Endothelial cell (in vitro differentiated cells): ENCODE data around the gene EMD. TPM values are rescaled to one million over a fixed set of nuclear protein-coding genes. Genes with fewer than 3 reads are reported as not detected.

ENCODE experiments used
- DNase-seq: peaks from one replicate; pipeline ENCODE4 v3.0.0; 2021; ENCODE audit warnings: low spot score
- H3K27ac Mint-ChIP-seq: one replicate; pipeline ENCODE4 v1.8.0; 2021; ENCODE audit warnings: mixed read lengths, inconsistent platforms; ENCODE audit not compliant: unreplicated experiment
- H3K27me3 Mint-ChIP-seq: one replicate; pipeline ENCODE4 v1.8.0; 2021; ENCODE audit warnings: mild to moderate bottlenecking, moderate library complexity, mixed read lengths, inconsistent platforms; ENCODE audit not compliant: unreplicated experiment
- H3K36me3 Mint-ChIP-seq: one replicate; pipeline ENCODE4 v1.8.0; 2021; ENCODE audit warnings: mild to moderate bottlenecking, low read depth, mixed read lengths, inconsistent platforms; ENCODE audit not compliant: unreplicated experiment
- H3K4me1 Mint-ChIP-seq: one replicate; pipeline ENCODE4 v1.8.0; 2021; ENCODE audit warnings: mild to moderate bottlenecking, mixed read lengths, inconsistent platforms; ENCODE audit not compliant: unreplicated experiment
- H3K4me3 Mint-ChIP-seq: one replicate; pipeline ENCODE4 v1.8.0; 2021; ENCODE audit warnings: mild to moderate bottlenecking, mixed read lengths, inconsistent platforms; ENCODE audit not compliant: unreplicated experiment
- H3K9me3 Mint-ChIP-seq: one replicate; pipeline ENCODE4 v1.8.0; 2021; ENCODE audit warnings: mixed read lengths, inconsistent platforms; ENCODE audit not compliant: unreplicated experiment
- total RNA-seq: library from RNA; stranded (reverse); fragmentation: NEBNext Ultra II Directional; extraction: Animal tissue kit (Norgen Biotek cat#: 25700); gene quantifications from one replicate; pipeline ENCODE4 v1.2.1, GENCODE V29; 2021; ENCODE audit not compliant: unreplicated experiment
- TF ChIP-seq, protein P1 (sequence below): fragments of 200-600 bp; sonication (generic); IDR thresholded peaks from one replicate; pipeline ENCODE4 v1.5.0; 2021; ENCODE audit warnings: antibody characterized with exemption; ENCODE audit not compliant: unreplicated experiment

EMD gene
- total RNA-seq, 1 donor from 2014 or later, result 44.7 TPM

DNA sequence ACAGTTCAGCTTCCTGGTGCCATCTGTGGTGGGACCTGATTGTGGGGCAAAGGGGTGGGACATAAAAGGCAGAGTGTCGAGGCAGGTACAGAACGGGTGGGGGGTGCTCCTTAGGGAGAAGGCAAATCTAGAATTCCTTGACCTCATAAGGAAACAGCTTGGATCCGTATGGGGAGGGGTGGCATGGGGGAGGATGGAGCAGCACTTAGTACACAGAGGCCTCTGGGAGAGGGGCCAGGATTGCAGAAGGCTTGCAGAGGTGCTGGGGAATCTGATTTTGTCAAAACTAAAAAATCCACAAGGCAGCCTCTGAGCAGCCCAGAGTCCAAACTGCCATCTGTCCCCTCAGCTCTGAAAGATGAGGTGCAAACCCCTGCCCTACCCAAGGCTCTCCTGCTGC is 2.3 kb upstream of the EMD start:
- Mint-ChIP-seq H3K27me3 (peaks cover 2% of the 10 kb centered on the region), H3K4me3 (peak overlapping the region; percentile 21), H3K4me1 (peaks cover 8% of the 10 kb centered on the region), H3K9me3 (no peaks in the 10 kb centered on the region), H3K27ac (no peak overlapping the region), H3K36me3 (no peaks in the 10 kb centered on the region)
- DNase-seq, result no peak
- TF ChIP-seq, protein P1, sequence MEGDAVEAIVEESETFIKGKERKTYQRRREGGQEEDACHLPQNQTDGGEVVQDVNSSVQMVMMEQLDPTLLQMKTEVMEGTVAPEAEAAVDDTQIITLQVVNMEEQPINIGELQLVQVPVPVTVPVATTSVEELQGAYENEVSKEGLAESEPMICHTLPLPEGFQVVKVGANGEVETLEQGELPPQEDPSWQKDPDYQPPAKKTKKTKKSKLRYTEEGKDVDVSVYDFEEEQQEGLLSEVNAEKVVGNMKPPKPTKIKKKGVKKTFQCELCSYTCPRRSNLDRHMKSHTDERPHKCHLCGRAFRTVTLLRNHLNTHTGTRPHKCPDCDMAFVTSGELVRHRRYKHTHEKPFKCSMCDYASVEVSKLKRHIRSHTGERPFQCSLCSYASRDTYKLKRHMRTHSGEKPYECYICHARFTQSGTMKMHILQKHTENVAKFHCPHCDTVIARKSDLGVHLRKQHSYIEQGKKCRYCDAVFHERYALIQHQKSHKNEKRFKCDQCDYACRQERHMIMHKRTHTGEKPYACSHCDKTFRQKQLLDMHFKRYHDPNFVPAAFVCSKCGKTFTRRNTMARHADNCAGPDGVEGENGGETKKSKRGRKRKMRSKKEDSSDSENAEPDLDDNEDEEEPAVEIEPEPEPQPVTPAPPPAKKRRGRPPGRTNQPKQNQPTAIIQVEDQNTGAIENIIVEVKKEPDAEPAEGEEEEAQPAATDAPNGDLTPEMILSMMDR, result no peak

DNA sequence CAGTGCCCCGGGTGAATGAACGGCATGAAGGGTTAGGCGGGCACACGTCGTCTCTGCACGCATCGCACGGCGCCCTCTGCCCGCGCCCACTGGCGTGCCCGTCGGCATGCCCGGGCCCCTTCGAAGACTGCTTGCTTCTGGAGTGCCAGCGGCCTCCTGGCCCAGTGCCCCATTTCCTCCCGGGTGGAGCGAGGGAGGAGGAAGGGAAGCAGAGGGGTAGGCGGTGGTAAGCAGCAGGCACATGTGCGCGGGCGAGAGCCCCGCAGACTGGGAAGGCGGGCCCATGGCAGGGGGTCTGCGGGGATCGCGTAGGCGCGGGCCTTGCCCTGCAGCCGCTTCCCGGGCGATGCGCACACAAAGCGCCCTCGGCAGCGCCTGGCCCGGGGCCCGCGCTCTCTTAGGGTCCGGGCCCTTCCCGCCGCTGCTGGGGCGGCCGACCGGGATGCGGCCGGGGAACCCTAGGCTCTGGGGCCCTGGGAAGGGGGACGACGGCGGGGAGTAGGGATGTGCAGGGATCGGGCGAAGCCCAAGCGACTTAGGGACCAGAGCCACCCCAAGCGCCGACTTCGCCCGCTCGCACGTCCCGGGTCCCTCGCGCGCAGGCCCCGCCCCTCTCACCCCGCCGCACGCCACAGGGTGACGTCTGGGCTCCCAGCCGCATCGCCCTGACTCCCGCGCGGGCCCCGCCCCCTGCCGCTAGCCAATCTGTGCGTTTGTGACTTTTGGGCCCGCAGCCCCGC is 866 bp upstream of the EMD start:
- Mint-ChIP-seq H3K27ac (no peak overlapping the region), H3K4me3 (no peak overlapping the region), H3K4me1 (peaks cover 8% of the 10 kb centered on the region), H3K27me3 (peaks cover 2% of the 10 kb centered on the region), H3K9me3 (no peaks in the 10 kb centered on the region), H3K36me3 (no peaks in the 10 kb centered on the region)
- TF ChIP-seq, protein P1, result no peak
- DNase-seq, result peak; percentile 16

DNA sequence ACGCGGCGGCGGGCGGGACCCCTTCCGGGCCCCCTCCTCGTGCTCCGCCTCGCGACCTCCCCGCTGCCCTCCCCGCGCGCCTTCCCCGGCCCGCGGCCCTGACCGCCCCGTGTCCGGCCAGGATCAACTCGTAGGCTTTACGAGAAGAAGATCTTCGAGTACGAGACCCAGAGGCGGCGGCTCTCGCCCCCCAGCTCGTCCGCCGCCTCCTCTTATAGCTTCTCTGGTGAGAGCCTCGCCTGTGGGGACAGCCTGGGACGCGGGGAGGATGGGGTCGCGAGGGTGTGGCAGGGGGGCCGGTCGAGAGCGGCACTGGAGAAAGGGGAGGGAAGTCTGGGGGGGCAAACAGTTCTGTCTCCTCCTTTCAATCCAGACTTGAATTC is 465 bp downstream of the EMD start:
- Mint-ChIP-seq H3K27me3 (peaks cover 2% of the 10 kb centered on the region), H3K9me3 (no peaks in the 10 kb centered on the region), H3K36me3 (no peaks in the 10 kb centered on the region), H3K27ac (no peak overlapping the region), H3K4me1 (peaks cover 8% of the 10 kb centered on the region), H3K4me3 (peak overlapping the region; percentile 91)
- TF ChIP-seq, protein P1, result no peak
- no peak for DNase-seq

GRCh38 chrX:154380153-154380552 is 1.1 kb downstream of the EMD start:
- Mint-ChIP-seq H3K9me3 (no peaks in the 10 kb centered on the region), H3K27me3 (peaks cover 2% of the 10 kb centered on the region), H3K4me1 (peaks cover 8% of the 10 kb centered on the region), H3K36me3 (no peaks in the 10 kb centered on the region), H3K4me3 (peak overlapping the region; percentile 91), H3K27ac (no peak overlapping the region)
- DNase-seq, result no peak
- TF ChIP-seq, protein P1, result no peak

DNA sequence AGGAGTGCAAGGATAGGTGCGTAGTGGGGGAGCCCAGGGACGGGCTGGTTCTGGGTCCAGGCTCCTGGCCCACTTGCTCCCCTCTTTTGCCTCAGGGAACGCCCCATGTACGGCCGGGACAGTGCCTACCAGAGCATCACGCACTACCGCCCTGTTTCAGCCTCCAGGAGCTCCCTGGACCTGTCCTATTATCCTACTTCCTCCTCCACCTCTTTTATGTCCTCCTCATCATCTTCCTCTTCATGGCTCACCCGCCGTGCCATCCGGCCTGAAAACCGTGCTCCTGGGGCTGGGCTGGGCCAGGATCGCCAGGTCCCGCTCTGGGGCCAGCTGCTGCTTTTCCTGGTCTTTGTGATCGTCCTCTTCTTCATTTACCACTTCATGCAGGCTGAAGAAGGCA is 1.7 kb downstream of the EMD start:
- no peaks in the 10 kb centered on the region for H3K36me3 Mint-ChIP-seq
- no peak for DNase-seq
- H3K4me1 Mint-ChIP-seq, result peaks cover 8% of the 10 kb centered on the region
- TF ChIP-seq, protein P1, result no peak
- H3K27me3 Mint-ChIP-seq, result no peaks in the 10 kb centered on the region
- H3K9me3 Mint-ChIP-seq, result no peaks in the 10 kb centered on the region
- H3K27ac Mint-ChIP-seq, result no peak overlapping the region
- peak overlapping the region; percentile 91 for H3K4me3 Mint-ChIP-seq
